ENCODE data around the gene ACSL3.

ACSL3 gene

GRCh38 chr2:222884114-222884771, 23.4 kb downstream of the ACSL3 start:
- no peak for DNase-seq (ENCODE audit: low spot score)
- TF ChIP-seq CTCF (IDR thresholded peaks at IDR 0.05; ENCODE audit: extremely low read depth, missing control alignments): no peak

- no peak for TF ChIP-seq CTCF (IDR thresholded peaks at IDR 0.05; ENCODE audit: extremely low read depth, missing control alignments)
- no peak for DNase-seq (ENCODE audit: low spot score)
These were observed 24.1 kb downstream of the ACSL3 start for GRCh38 chr2:222884805-222885424.

- DNase-seq (ENCODE audit: low spot score): no peak
- TF ChIP-seq CTCF (IDR thresholded peaks at IDR 0.05; ENCODE audit: extremely low read depth, missing control alignments): no peak
These were observed 26.3 kb downstream of the ACSL3 start for GRCh38 chr2:222887124-222887523.

GRCh38 chr2:222888716-222889115, 27.9 kb downstream of the ACSL3 start:
- TF ChIP-seq CTCF (IDR thresholded peaks at IDR 0.05; ENCODE audit: extremely low read depth, missing control alignments): no peak
- DNase-seq (ENCODE audit: low spot score): no peak

GRCh38 chr2:222891890-222892289, 31.1 kb downstream of the ACSL3 start:
- no peak for TF ChIP-seq CTCF (IDR thresholded peaks at IDR 0.05; ENCODE audit: extremely low read depth, missing control alignments)
- no peak for DNase-seq (ENCODE audit: low spot score)

- DNase-seq (ENCODE audit: low spot score): no peak
- TF ChIP-seq CTCF (IDR thresholded peaks at IDR 0.05; ENCODE audit: extremely low read depth, missing control alignments): no peak
These were observed 31.5 kb downstream of the ACSL3 start for GRCh38 chr2:222892321-222892720.

- DNase-seq (ENCODE audit: low spot score): no peak
- no peak for TF ChIP-seq CTCF (IDR thresholded peaks at IDR 0.05; ENCODE audit: extremely low read depth, missing control alignments)
These were observed 31.9 kb downstream of the ACSL3 start for GRCh38 chr2:222892761-222893160.
